Liver (tissue), 9 donors: ENCODE measurements around the gene TOMM7. TPM values are rescaled to one million over a fixed set of nuclear protein-coding genes. Genes with fewer than 3 reads are reported as not detected.
"Not testable (repeated sequence)": the region's sequence is repeated elsewhere in the genome, so short reads cannot be mapped to it uniquely, and the experiment has no call there.

Experiments
- DNase-seq: peaks from one replicate; pipeline ENCODE4 v3.0.0-alpha.2; 2017; ENCODE audit warnings: low spot score
- H3K27ac ChIP-seq, 2 donors: one replicate each; pipeline ENCODE4 v1.7.0; 2013; ENCODE audit warnings: inconsistent platforms in 2 of 2, low read length in 2 of 2, control low read depth in 1 of 2, low read depth in 1 of 2, mild to moderate bottlenecking in 1 of 2
- H3K27me3 ChIP-seq, 4 donors: one replicate each; pipeline versions ENCODE4 v1.6.1 to v1.7.0; 2013; ENCODE audit warnings: low read length in 3 of 4, inconsistent platforms in 1 of 4, mild to moderate bottlenecking in 1 of 4, moderate library complexity in 1 of 4; ENCODE audit not compliant: control insufficient read depth in 4 of 4, insufficient read depth in 4 of 4
- H3K36me3 ChIP-seq, 4 donors: one replicate each; pipeline versions ENCODE4 v1.6.1 to v1.7.0; 2013; ENCODE audit warnings: low read length in 3 of 4, mild to moderate bottlenecking in 3 of 4, low read depth in 1 of 4, moderate library complexity in 1 of 4; ENCODE audit not compliant: control insufficient read depth in 4 of 4, insufficient read depth in 3 of 4
- H3K4me1 ChIP-seq, 4 donors: one replicate each; pipeline versions ENCODE4 v1.6.1 to v1.7.0; 2013; ENCODE audit warnings: low read length in 3 of 4, mild to moderate bottlenecking in 3 of 4, moderate library complexity in 1 of 4; ENCODE audit not compliant: control insufficient read depth in 4 of 4, insufficient read depth in 4 of 4
- H3K4me3 ChIP-seq, 3 donors: one replicate each; pipeline versions ENCODE4 v1.6.1 to v1.7.0; 2013; ENCODE audit warnings: low read length in 3 of 3, control low read depth in 1 of 3, low read depth in 1 of 3, mild to moderate bottlenecking in 1 of 3
- H3K9ac ChIP-seq, 2 donors: one replicate each; pipeline ENCODE4 v1.7.0; 2013; ENCODE audit warnings: low read length in 2 of 2, mild to moderate bottlenecking in 2 of 2, moderate library complexity in 2 of 2, control low read depth in 1 of 2, low read depth in 1 of 2
- H3K9me3 ChIP-seq, 4 donors: one replicate each; pipeline versions ENCODE4 v1.6.1 to v1.7.0; 2013; ENCODE audit warnings: low read length in 3 of 4; ENCODE audit not compliant: control insufficient read depth in 4 of 4
- ATF3 ChIP-seq: IDR thresholded peaks from 2 replicates; pipeline ENCODE4 v1.6.1; 2016; ENCODE audit warnings: antibody characterized with exemption
- EGR1 ChIP-seq, 2 donors: IDR thresholded peaks; 2 replicates each; pipeline ENCODE4 v1.6.1; 2016 to 2018; ENCODE audit warnings: antibody characterized with exemption in 2 of 2, low read depth in 2 of 2
- FOXA1 ChIP-seq: IDR thresholded peaks from 2 replicates; pipeline ENCODE4 v1.6.1; 2016; ENCODE audit warnings: antibody characterized with exemption
- FOXA2 ChIP-seq: IDR thresholded peaks from 2 replicates; pipeline ENCODE4 v1.6.1; 2016; ENCODE audit warnings: antibody characterized with exemption
- GABPA ChIP-seq, 2 donors: IDR thresholded peaks in 1 of 2; conservative IDR thresholded peaks in 1 of 2; 2 replicates each; pipeline ENCODE4 v1.6.1; 2016; ENCODE audit warnings: antibody characterized with exemption in 2 of 2, mild to moderate bottlenecking in 1 of 2, moderate library complexity in 1 of 2
- HNF4A ChIP-seq, 2 donors: conservative IDR thresholded peaks; 2 replicates each; pipeline ENCODE4 v1.6.1; 2016; ENCODE audit warnings: antibody characterized with exemption in 2 of 2, mild to moderate bottlenecking in 2 of 2
- HNF4G ChIP-seq: IDR thresholded peaks from 2 replicates; pipeline ENCODE4 v1.6.1; 2016; ENCODE audit warnings: antibody characterized with exemption
- JUND ChIP-seq, 2 donors: IDR thresholded peaks; 2 replicates each; pipeline ENCODE4 v1.6.1; 2016; ENCODE audit warnings: antibody characterized with exemption in 2 of 2
- NR2F2 ChIP-seq: IDR thresholded peaks from 2 replicates; pipeline ENCODE4 v1.6.1; 2016; ENCODE audit warnings: antibody characterized with exemption
- RAD21 ChIP-seq, 2 donors: IDR thresholded peaks; 2 replicates each; pipeline ENCODE4 v1.6.1; 2016; ENCODE audit warnings: antibody characterized with exemption in 2 of 2, mild to moderate bottlenecking in 2 of 2
- REST ChIP-seq: IDR thresholded peaks from 2 replicates; pipeline ENCODE4 v1.6.1; 2016; ENCODE audit warnings: antibody characterized with exemption, mild to moderate bottlenecking
- RXRA ChIP-seq, 2 donors: IDR thresholded peaks; 2 replicates each; pipeline ENCODE4 v1.6.1; 2017 to 2018; ENCODE audit warnings: antibody characterized with exemption in 2 of 2, mild to moderate bottlenecking in 1 of 2
- SP1 ChIP-seq: IDR thresholded peaks from 2 replicates; pipeline ENCODE4 v1.6.1; 2018; ENCODE audit warnings: antibody characterized with exemption, mild to moderate bottlenecking
- TAF1 ChIP-seq: conservative IDR thresholded peaks from 2 replicates; pipeline ENCODE4 v1.6.1; 2016; ENCODE audit warnings: antibody characterized with exemption, mild to moderate bottlenecking
- YY1 ChIP-seq: IDR thresholded peaks from 2 replicates; pipeline ENCODE4 v1.6.1; 2016; ENCODE audit warnings: antibody characterized with exemption, mild to moderate bottlenecking
- ZBTB33 ChIP-seq: IDR thresholded peaks from 2 replicates; pipeline ENCODE4 v1.6.1; 2016; ENCODE audit warnings: antibody characterized with exemption
- whole genome bisulfite sequencing: extraction: QIAGEN DNeasy Blood & Tissue Kit; methylation state at CpG from one replicate; pipeline ENCODE4 v1.1.7; 2013; 5-methylcytosine and 5-hydroxymethylcytosine counted together
- polyA plus RNA-seq, 2 donors: library from polyadenylated mRNA; stranded (reverse) in 1 of 2; unstranded in 1 of 2; fragments of 200-250 nt in 1 of 2; fragments of >200 nt in 1 of 2; fragmentation: Nextera tagmentation in 1 of 2; extraction: Ambion mirVana in 1 of 2; gene quantifications; one replicate each; pipeline versions ENCODE4 v1.2.1 to v1.2.3, GENCODE V29; 2013 to 2015
- total RNA-seq, 2 donors: library from RNA; depleted of rRNA; stranded (reverse); fragments of >200 nt; gene quantifications; one replicate each; pipeline ENCODE4 v1.2.3, GENCODE V29; 2014
- TF ChIP-seq, protein P1 (sequence below): IDR thresholded peaks from 2 replicates; pipeline ENCODE4 v1.6.1; 2016; ENCODE audit warnings: antibody characterized with exemption
- donor health status: healthy.
- donor health status: healthy.
- donor health status: healthy.
- donor health status: healthy.
- donor health status: healthy.

Gene TOMM7
- total and polyA plus RNA-seq, 4 donors = 39.2 to 271 (median 137) TPM

DNA sequence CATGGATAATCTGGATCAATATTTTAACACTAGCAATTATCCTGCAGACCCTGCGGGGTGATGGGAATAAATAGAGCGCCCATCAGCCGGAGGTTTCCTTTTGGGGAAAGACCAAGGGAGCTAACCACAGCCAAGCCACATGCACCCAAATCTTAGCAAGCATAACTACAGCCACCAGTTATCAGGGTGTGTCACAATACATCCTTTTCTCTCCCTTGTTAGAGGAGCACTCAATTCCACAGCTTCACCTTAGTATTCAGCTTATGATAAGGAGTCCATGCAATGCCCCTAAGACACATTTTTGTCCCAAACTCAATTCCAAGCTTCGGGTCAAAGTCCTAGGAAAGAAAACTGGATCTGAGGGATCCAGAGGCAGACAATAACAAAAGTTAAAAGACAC is 15.9 kb downstream of the TOMM7 start:
- TF ChIP-seq TAF1 (no peak), YY1 (no peak), GABPA (IDR thresholded peaks at IDR 0.05 in 1 of 2, conservative IDR thresholded peaks at IDR 0.05 in 1 of 2) (no peak), FOXA2 (no peak), HNF4G (no peak), NR2F2 (no peak), JUND (IDR thresholded peaks at IDR 0.05) (no peak), EGR1 (IDR thresholded peaks at IDR 0.05; ENCODE audit: low read depth in 2 of 2) (no peak), REST (no peak), ZBTB33 (no peak), RAD21 (IDR thresholded peaks at IDR 0.05) (no peak), ATF3 (no peak), SP1 (no peak), FOXA1 (no peak), HNF4A (conservative IDR thresholded peaks at IDR 0.05) (no peak), RXRA (IDR thresholded peaks at IDR 0.05) (no peak)
- TF ChIP-seq, protein P1, sequence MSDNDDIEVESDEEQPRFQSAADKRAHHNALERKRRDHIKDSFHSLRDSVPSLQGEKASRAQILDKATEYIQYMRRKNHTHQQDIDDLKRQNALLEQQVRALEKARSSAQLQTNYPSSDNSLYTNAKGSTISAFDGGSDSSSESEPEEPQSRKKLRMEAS = no peak
- DNase-seq = no peak
- 89% methylated on average over 4 of the region's 4 CpGs for WGBS
- Histone ChIP-seq H3K27ac (no peak overlapping the region), H3K36me3 (peaks cover 0 to under 1% (median under 1%) of the 10 kb centered on the region in 4 donors), H3K9me3 (no peaks in the 10 kb centered on the region), H3K9ac (no peak overlapping the region), H3K27me3 (no peaks in the 10 kb centered on the region), H3K4me1 (no peaks in the 10 kb centered on the region), H3K4me3 (no peak overlapping the region)

- no peaks in the 10 kb centered on the region for H3K9me3 ChIP-seq
- no peak overlapping the region for H3K4me3 ChIP-seq
- 82% methylated on average over 2 of the region's 2 CpGs for WGBS
- H3K9ac ChIP-seq = no peak overlapping the region
- no peak for DNase-seq
- no peak overlapping the region for H3K27ac ChIP-seq
- H3K36me3 ChIP-seq = no peaks in the 10 kb centered on the region
- H3K4me1 ChIP-seq = no peaks in the 10 kb centered on the region
- H3K27me3 ChIP-seq = no peaks in the 10 kb centered on the region
- TF ChIP-seq RAD21 (IDR thresholded peaks at IDR 0.05) (no peak), TAF1 (no peak), GABPA (IDR thresholded peaks at IDR 0.05 in 1 of 2, conservative IDR thresholded peaks at IDR 0.05 in 1 of 2) (no peak), NR2F2 (no peak), SP1 (no peak), ATF3 (no peak)
These were observed 17.4 kb downstream of the TOMM7 start for GRCh38 chr7:22805227-22805626.

DNA sequence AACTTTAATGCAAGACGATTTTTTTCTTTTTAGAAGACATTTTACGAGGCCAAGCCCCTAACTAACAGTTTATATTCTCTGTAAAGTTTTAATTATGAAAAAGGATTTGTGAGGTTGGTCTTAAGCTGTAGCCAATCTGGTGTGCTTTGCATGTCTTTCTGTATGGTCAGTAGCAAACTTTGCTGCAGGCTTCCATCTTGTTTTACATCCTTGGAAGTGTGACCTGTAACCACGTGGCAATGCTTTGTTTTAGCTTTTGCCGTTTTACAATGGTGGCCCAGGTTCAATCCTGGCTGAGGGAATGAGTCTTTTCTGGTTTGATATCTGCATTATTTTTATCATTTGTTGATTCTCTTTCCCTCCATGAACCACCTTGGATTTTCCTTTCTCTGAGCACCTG is 19.8 kb downstream of the TOMM7 start:
- not testable (repeated sequence) for H3K9me3 ChIP-seq, H3K27ac ChIP-seq
- WGBS = 85% methylated on average over 4 of the region's 4 CpGs

More for the DNA sequence above, 19.8 kb downstream of the TOMM7 start:
- not testable (repeated sequence) for H3K9ac ChIP-seq, DNase-seq, H3K4me3 ChIP-seq, H3K27me3 ChIP-seq, H3K4me1 ChIP-seq, H3K36me3 ChIP-seq
